ENCODE data around the gene SPRY1.

Gene SPRY1

GRCh38 chr4:123393721-123394120 lies 2.9 kb upstream of the SPRY1 start:
- H3K27ac ChIP-seq = no peak overlapping the region
- H3K4me2 ChIP-seq = no peak overlapping the region
- H4K20me1 ChIP-seq = peaks cover 0 to 9% (median 0%) of the 10 kb centered on the region in 11 experiments; a peak in 1 of 22 replicates
- no peak overlapping the region for H3K9ac ChIP-seq
- H3K27me3 ChIP-seq = peaks cover 22 to 28% (median 24%) of the 10 kb centered on the region in 11 experiments
- H3K9me3 ChIP-seq (replicated peaks in 1 of 11) = no peaks in the 10 kb centered on the region
- H3K4me3 ChIP-seq = no peak overlapping the region
- H3K4me1 ChIP-seq = peaks cover 0 to 24% (median 15%) of the 10 kb centered on the region in 10 experiments; a peak in 15 of 20 replicates
- no peaks in the 10 kb centered on the region for H3K36me3 ChIP-seq
- no peak for TF ChIP-seq Cebpa-rat (IDR thresholded peaks at IDR 0.05)

- H3K4me1 ChIP-seq = peaks cover 0 to 41% (median 28%) of the 10 kb centered on the region in 10 experiments; a peak in 16 of 20 replicates
- H3K9me3 ChIP-seq (replicated peaks in 1 of 11) = no peaks in the 10 kb centered on the region
- H3K27ac ChIP-seq = peak overlapping the region; percentile 63 to 93 (median 74); a peak in 21 of 22 replicates
- no peak for TF ChIP-seq Cebpa-rat (IDR thresholded peaks at IDR 0.05)
- H3K4me3 ChIP-seq = peak overlapping the region; percentile 71 to 85 (median 76)
- peak overlapping the region; percentile 69 to 93 (median 80) for H3K9ac ChIP-seq
- H3K27me3 ChIP-seq = peaks cover 39 to 64% (median 48%) of the 10 kb centered on the region in 11 experiments
- peaks cover 0 to 9% (median 0%) of the 10 kb centered on the region in 11 experiments; a peak in 2 of 22 replicates for H4K20me1 ChIP-seq
- H3K4me2 ChIP-seq = peak overlapping the region; percentile 91 to 100 (median 98)
- H3K36me3 ChIP-seq = peaks cover 0 to 12% (median 9%) of the 10 kb centered on the region in 11 experiments; a peak in 16 of 22 replicates
Measured at GRCh38 chr4:123397144-123398065, 810 bp downstream of the SPRY1 start.

GRCh38 chr4:123398066-123398852 lies 1.7 kb downstream of the SPRY1 start:
- peaks cover 0 to 9% (median 0%) of the 10 kb centered on the region in 11 experiments; a peak in 3 of 22 replicates for H4K20me1 ChIP-seq
- H3K4me2 ChIP-seq = peak overlapping the region; percentile 91 to 100 (median 98)
- H3K9me3 ChIP-seq (replicated peaks in 1 of 11) = no peaks in the 10 kb centered on the region
- H3K27me3 ChIP-seq = peaks cover 39 to 72% (median 48%) of the 10 kb centered on the region in 11 experiments
- peaks cover 0 to 41% (median 28%) of the 10 kb centered on the region in 10 experiments; a peak in 16 of 20 replicates for H3K4me1 ChIP-seq
- peak overlapping the region; percentile 69 to 93 (median 80) for H3K9ac ChIP-seq
- H3K36me3 ChIP-seq = peaks cover 0 to 21% (median 17%) of the 10 kb centered on the region in 11 experiments; a peak in 17 of 22 replicates
- TF ChIP-seq Cebpa-rat (IDR thresholded peaks at IDR 0.05) = no peak
- H3K27ac ChIP-seq = peak overlapping the region; percentile 63 to 93 (median 74); a peak in 21 of 22 replicates
- peak overlapping the region; percentile 71 to 85 (median 76) for H3K4me3 ChIP-seq

GRCh38 chr4:123398853-123399626 lies 2.4 kb downstream of the SPRY1 start:
- H3K27me3 ChIP-seq = peaks cover 39 to 72% (median 48%) of the 10 kb centered on the region in 11 experiments

GRCh38 chr4:123399627-123400358 lies 3.2 kb downstream of the SPRY1 start:
- H3K9me3 ChIP-seq (replicated peaks in 1 of 11) = no peaks in the 10 kb centered on the region
- peak overlapping the region; percentile 69 to 93 (median 80) for H3K9ac ChIP-seq
- H3K27me3 ChIP-seq = peaks cover 39 to 72% (median 48%) of the 10 kb centered on the region in 11 experiments
- peaks cover 0 to 9% (median 0%) of the 10 kb centered on the region in 11 experiments; a peak in 3 of 22 replicates for H4K20me1 ChIP-seq
- H3K4me2 ChIP-seq = peak overlapping the region; percentile 91 to 100 (median 98)
- H3K27ac ChIP-seq = peak overlapping the region; percentile 63 to 93 (median 74); a peak in 18 of 22 replicates
- peaks cover 0 to 30% (median 19%) of the 10 kb centered on the region in 11 experiments; a peak in 17 of 22 replicates for H3K36me3 ChIP-seq
- TF ChIP-seq Cebpa-rat (IDR thresholded peaks at IDR 0.05) = no peak
- peak overlapping the region; percentile 71 to 85 (median 76) for H3K4me3 ChIP-seq
- peaks cover 0 to 41% (median 28%) of the 10 kb centered on the region in 10 experiments; a peak in 16 of 20 replicates for H3K4me1 ChIP-seq

More at GRCh38 chr4:123398853-123399626, 2.4 kb downstream of the SPRY1 start:
- Histone ChIP-seq H3K4me3 (peak overlapping the region; percentile 71 to 85 (median 76)), H4K20me1 (peaks cover 0 to 9% (median 0%) of the 10 kb centered on the region in 11 experiments; a peak in 3 of 22 replicates), H3K4me2 (peak overlapping the region; percentile 91 to 100 (median 98)), H3K9me3 (replicated peaks in 1 of 11) (no peaks in the 10 kb centered on the region), H3K4me1 (peaks cover 0 to 41% (median 28%) of the 10 kb centered on the region in 10 experiments; a peak in 16 of 20 replicates), H3K36me3 (peaks cover 0 to 26% (median 19%) of the 10 kb centered on the region in 11 experiments; a peak in 17 of 22 replicates), H3K27ac (peak overlapping the region; percentile 63 to 93 (median 74); a peak in 21 of 22 replicates), H3K9ac (peak overlapping the region; percentile 69 to 93 (median 80))
- no peak for TF ChIP-seq Cebpa-rat (IDR thresholded peaks at IDR 0.05)

- no peak for TF ChIP-seq Cebpa-rat (IDR thresholded peaks at IDR 0.05)
- H3K36me3 ChIP-seq = peaks cover 0 to 30% (median 19%) of the 10 kb centered on the region in 11 experiments; a peak in 17 of 22 replicates
- no peak overlapping the region for H3K4me3 ChIP-seq
- H3K9ac ChIP-seq = no peak overlapping the region
- no peaks in the 10 kb centered on the region for H3K9me3 ChIP-seq (replicated peaks in 1 of 11)
- H4K20me1 ChIP-seq = peaks cover 0 to 9% (median 0%) of the 10 kb centered on the region in 11 experiments; a peak in 3 of 22 replicates
- peak overlapping the region in 4 of 11 experiments; percentile 22 to 98 (median 94); a peak in 5 of 22 replicates for H3K4me2 ChIP-seq
- peaks cover 0 to 41% (median 26%) of the 10 kb centered on the region in 10 experiments; a peak in 16 of 20 replicates for H3K4me1 ChIP-seq
- H3K27me3 ChIP-seq = peaks cover 39 to 68% (median 45%) of the 10 kb centered on the region in 11 experiments
- no peak overlapping the region for H3K27ac ChIP-seq
Measured at GRCh38 chr4:123401271-123402120, 4.9 kb downstream of the SPRY1 start.

Data from BLaER1 treated with 17β-estradiol and CSF1 and Interleukin-3, amounts not matched to agents 10 nM and 100 nM (cell line).